ENCODE measurements around the gene TMEM185B.

DNA sequence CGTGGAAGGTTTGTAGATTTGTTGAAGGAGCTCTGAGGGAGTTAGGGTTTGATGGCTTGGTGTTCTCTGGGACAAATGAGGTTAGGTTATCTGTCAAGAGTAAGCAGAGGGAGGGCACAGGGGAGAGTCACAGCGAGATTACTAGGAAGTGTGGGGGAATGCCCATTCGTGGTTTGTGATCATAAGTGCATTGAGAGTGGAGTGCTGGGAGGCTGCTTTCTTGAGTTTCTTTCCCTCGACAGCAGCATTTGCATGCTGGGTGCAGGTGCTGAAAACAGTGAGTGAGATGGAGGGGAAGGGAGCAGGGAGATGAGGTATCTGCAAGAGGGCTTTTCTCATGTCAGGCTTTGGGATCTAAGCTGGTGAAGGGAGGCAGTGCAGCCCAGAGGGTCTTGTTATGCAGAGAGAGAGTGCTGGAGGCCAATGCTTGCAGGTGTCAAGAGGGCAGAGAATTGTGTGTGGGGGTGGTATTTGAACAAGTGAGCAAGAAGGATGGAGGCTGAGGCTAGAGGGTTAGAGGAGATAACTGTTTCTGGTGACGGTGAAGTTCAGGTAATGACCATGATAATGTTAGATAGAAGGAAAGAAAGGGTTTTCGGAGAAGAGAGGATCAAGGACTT is 38.3 kb upstream of the TMEM185B start:
- TF ChIP-seq, protein P1, sequence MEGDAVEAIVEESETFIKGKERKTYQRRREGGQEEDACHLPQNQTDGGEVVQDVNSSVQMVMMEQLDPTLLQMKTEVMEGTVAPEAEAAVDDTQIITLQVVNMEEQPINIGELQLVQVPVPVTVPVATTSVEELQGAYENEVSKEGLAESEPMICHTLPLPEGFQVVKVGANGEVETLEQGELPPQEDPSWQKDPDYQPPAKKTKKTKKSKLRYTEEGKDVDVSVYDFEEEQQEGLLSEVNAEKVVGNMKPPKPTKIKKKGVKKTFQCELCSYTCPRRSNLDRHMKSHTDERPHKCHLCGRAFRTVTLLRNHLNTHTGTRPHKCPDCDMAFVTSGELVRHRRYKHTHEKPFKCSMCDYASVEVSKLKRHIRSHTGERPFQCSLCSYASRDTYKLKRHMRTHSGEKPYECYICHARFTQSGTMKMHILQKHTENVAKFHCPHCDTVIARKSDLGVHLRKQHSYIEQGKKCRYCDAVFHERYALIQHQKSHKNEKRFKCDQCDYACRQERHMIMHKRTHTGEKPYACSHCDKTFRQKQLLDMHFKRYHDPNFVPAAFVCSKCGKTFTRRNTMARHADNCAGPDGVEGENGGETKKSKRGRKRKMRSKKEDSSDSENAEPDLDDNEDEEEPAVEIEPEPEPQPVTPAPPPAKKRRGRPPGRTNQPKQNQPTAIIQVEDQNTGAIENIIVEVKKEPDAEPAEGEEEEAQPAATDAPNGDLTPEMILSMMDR (IDR thresholded peaks at IDR 0.05) = no peak
- TF ChIP-seq EP300 (IDR thresholded peaks at IDR 0.05) = no peak
- TF ChIP-seq POLR2A (IDR thresholded peaks at IDR 0.05) = no peak
- no peak for TF ChIP-seq POLR2AphosphoS5 (IDR thresholded peaks at IDR 0.05)
